RWPE2 (cell line): ENCODE data around the gene UBTF.
A peak's percentile ranks its signal among the peaks of the same experiment; 100 is the strongest.

ENCODE experiments used
- ATAC-seq: fragments of 200-7000 bp; cut with Tn5 transposase; 3 replicates; pipeline ENCODE4 v1.9.1; 2021; ENCODE audit warnings: low read depth
- DNase-seq: peaks from one replicate; pipeline ENCODE4 v3.0.0-alpha.2; 2020; ENCODE audit warnings: low spot score
- H3K27ac ChIP-seq: fragments of 450-650 bp; 2 replicates; pipeline ENCODE4 v1.5.1; 2017; ENCODE audit warnings: mild to moderate bottlenecking; ENCODE audit not compliant: poor library complexity, severe bottlenecking
- H3K27me3 ChIP-seq: fragments of 250-450 bp; sonication (Bioruptor Pico); 2 replicates; pipeline ENCODE4 v1.5.1; 2021; ENCODE audit warnings: mild to moderate bottlenecking, moderate library complexity; ENCODE audit not compliant: insufficient read depth, poor library complexity, severe bottlenecking
- H3K36me3 ChIP-seq: fragments of 250-450 bp; sonication (Bioruptor Pico); 2 replicates; pipeline ENCODE4 v1.5.1; 2020; ENCODE audit warnings: low read depth, mild to moderate bottlenecking, moderate library complexity
- H3K4me1 ChIP-seq: fragments of 250-450 bp; sonication (Bioruptor Pico); 2 replicates; pipeline ENCODE4 v1.5.1; 2021; ENCODE audit warnings: mild to moderate bottlenecking, moderate library complexity; ENCODE audit not compliant: insufficient read depth, poor library complexity, severe bottlenecking
- H3K4me3 ChIP-seq: fragments of 250-450 bp; sonication (Bioruptor Pico); 2 replicates; pipeline ENCODE4 v1.5.1; 2021; ENCODE audit warnings: mild to moderate bottlenecking, moderate library complexity; ENCODE audit not compliant: severe bottlenecking
- H3K9me3 ChIP-seq: fragments of 250-450 bp; sonication (Bioruptor Pico); 2 replicates; pipeline ENCODE4 v1.5.1; 2021; ENCODE audit warnings: mild to moderate bottlenecking, moderate library complexity; ENCODE audit not compliant: severe bottlenecking
- TF ChIP-seq, protein P1 (sequence below): fragments of 450-650 bp; IDR thresholded peaks from one replicate; pipeline ENCODE4 v1.5.1; 2017; ENCODE audit warnings: mild to moderate bottlenecking, moderate library complexity; ENCODE audit not compliant: poor library complexity, severe bottlenecking

Gene UBTF

DNA sequence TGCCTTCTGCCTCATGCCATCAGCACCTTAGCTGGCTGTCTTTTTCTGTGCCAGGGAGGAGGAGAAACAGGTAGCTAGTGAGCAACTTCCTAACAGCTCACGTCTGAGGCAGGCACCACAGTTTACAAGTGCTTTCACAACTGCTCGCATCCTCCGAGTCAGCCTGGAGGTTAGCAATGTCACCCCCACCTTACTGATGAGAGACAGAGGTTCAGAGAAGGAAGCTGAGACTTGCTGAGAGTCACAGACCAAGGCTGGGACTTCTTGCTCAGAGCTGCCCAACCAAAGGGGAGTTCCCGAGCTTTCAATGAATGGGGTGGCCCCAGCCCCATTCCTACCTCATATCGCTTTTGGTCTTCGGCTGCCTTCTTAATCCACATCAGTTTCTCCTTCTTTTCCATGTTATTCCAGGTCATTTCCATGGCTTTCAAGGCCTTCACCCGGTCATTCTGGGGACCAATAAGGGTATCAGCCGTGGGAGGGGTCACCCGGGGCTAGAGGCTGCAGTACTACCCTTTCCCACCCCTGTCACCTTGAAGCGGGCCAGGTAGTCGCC is 9.6 kb downstream of the UBTF start:
- peak; percentile 9; the same call in 1 of the 3 replicates for ATAC-seq
- Histone ChIP-seq H3K4me3 (no peak overlapping the region), H3K27ac (peak overlapping the region; percentile 58), H3K27me3 (no peaks in the 10 kb centered on the region), H3K9me3 (no peaks in the 10 kb centered on the region), H3K4me1 (peaks cover 23% of the 10 kb centered on the region), H3K36me3 (peaks cover 49% of the 10 kb centered on the region)
- no peak for DNase-seq
- TF ChIP-seq, protein P1, sequence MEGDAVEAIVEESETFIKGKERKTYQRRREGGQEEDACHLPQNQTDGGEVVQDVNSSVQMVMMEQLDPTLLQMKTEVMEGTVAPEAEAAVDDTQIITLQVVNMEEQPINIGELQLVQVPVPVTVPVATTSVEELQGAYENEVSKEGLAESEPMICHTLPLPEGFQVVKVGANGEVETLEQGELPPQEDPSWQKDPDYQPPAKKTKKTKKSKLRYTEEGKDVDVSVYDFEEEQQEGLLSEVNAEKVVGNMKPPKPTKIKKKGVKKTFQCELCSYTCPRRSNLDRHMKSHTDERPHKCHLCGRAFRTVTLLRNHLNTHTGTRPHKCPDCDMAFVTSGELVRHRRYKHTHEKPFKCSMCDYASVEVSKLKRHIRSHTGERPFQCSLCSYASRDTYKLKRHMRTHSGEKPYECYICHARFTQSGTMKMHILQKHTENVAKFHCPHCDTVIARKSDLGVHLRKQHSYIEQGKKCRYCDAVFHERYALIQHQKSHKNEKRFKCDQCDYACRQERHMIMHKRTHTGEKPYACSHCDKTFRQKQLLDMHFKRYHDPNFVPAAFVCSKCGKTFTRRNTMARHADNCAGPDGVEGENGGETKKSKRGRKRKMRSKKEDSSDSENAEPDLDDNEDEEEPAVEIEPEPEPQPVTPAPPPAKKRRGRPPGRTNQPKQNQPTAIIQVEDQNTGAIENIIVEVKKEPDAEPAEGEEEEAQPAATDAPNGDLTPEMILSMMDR, result no peak

DNA sequence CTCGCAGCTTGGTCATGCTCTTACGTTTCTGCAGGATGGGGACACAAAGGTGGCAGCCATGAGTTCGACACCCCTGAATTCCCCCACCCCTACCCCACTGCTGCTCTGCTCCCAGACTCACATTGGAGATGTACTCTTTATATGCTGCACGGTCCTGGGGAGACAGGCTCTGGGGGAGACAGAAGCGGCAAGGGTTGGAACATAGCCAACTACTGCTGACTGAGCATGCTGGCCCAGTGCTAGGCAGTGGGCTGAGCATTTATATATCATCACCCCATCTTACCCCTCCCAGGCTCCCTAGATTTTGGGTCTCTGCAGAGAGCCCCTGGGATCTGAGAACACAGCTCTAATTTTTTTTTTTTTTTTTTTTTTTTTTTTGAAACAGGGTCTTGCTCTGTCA is 11.7 kb downstream of the UBTF start:
- ATAC-seq (no peak), DNase-seq (no peak)
- no peaks in the 10 kb centered on the region for H3K27me3 ChIP-seq
- TF ChIP-seq, protein P1, result no peak
- no peaks in the 10 kb centered on the region for H3K9me3 ChIP-seq
- H3K36me3 ChIP-seq, result peaks cover 44% of the 10 kb centered on the region
- H3K4me1 ChIP-seq, result peaks cover 39% of the 10 kb centered on the region
- peak overlapping the region; percentile 58 for H3K27ac ChIP-seq
- no peak overlapping the region for H3K4me3 ChIP-seq

DNA sequence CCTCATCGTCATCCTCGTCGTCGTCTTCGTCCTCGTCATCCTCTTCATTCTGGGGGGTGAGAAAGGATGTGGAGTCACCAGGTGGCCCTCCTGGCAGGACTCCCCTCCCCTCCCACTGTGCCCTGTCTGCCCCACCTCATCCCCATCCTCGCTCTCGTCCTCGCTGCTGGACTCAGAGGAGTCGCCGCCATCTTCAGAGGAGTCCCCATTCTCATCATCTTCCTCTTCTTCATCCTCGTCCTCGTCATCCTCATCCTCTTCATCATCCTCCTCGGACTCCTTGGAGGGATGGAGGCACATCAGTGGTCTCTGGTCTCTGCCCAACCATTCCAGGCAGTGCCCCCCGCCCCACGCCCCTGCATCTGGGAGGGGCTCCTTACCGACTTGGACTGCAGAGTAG is 12.2 kb downstream of the UBTF start:
- no peaks in the 10 kb centered on the region for H3K27me3 ChIP-seq
- H3K36me3 ChIP-seq, result peaks cover 44% of the 10 kb centered on the region
- H3K4me3 ChIP-seq, result no peak overlapping the region
- H3K27ac ChIP-seq, result no peak overlapping the region
- no peak for DNase-seq
- H3K9me3 ChIP-seq, result no peaks in the 10 kb centered on the region
- TF ChIP-seq, protein P1, result no peak
- H3K4me1 ChIP-seq, result peaks cover 39% of the 10 kb centered on the region
- no peak for ATAC-seq

DNA sequence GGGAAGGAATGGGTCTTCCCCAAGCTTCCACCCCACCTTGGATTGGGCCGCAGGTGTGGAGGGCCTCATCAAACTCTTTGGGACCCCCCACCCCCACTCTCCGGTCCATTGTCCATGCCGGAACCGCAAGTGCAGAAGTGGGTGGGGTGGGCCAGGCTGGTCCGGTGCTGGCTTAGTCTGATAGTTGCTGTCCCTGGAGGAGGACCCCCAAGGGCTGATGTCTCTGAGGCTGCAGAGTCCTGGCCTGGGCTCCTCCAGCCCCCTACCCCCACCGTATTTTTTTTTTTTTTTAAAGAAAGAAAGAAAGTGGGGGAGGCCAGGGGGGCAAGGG is 12.7 kb downstream of the UBTF start:
- no peak for ATAC-seq
- Histone ChIP-seq H3K36me3 (peaks cover 44% of the 10 kb centered on the region), H3K4me3 (no peak overlapping the region), H3K27ac (no peak overlapping the region), H3K9me3 (no peaks in the 10 kb centered on the region), H3K4me1 (peaks cover 39% of the 10 kb centered on the region), H3K27me3 (no peaks in the 10 kb centered on the region)
- TF ChIP-seq, protein P1, result no peak
- no peak for DNase-seq

DNA sequence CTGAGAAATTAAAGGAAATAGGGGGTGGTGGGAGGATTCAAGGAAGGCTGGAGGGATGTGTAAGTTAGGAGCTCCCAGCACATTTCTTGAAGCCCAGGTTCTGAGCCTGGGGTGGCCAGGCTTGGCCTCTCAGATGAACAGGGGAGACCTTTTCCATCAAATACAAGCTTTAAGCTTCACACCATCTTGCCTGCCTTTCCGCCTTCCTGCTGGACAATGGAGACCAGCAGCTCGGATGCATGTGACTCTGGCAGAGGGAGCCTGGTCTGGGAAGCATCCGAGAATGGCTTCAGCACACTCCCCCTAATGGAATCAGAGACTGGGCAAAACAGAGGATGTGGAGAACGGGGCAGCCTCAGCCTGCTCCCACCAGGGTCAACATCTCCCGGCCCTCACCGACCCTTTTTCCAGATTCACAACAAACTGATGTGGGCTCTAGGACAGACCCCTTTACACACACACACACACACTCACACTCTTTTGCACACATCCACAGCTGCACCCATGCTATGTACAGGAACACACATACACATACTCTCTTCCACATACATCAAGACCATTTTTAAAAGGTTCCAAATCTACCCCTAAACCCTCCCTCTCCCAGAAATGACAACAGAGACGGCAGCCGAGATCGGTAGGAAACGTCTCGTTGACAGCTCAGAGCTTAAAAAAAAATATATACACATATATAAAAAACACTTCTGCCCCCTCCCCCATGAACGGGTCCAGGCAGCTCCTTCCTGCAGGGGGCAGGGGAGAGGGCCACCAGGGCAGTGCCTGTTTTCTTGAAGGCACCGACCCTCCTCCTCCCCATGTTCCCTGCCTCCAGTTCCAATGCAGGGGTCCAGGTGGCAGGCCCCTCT is 13.3 kb downstream of the UBTF start:
- H3K4me1 ChIP-seq, result peaks cover 39% of the 10 kb centered on the region
- H3K4me3 ChIP-seq, result no peak overlapping the region
- DNase-seq, result no peak
- TF ChIP-seq, protein P1, result no peak
- no peaks in the 10 kb centered on the region for H3K27me3 ChIP-seq
- no peak for ATAC-seq
- H3K9me3 ChIP-seq, result no peaks in the 10 kb centered on the region
- peak overlapping the region; percentile 47 for H3K27ac ChIP-seq
- H3K36me3 ChIP-seq, result peaks cover 38% of the 10 kb centered on the region
